ENCODE data around the gene GKN1.

The GKN1 gene

GRCh38 chr2:69011611-69012157 is 37.2 kb downstream of the GKN1 start:
- DNase-seq, result no peak

DNA sequence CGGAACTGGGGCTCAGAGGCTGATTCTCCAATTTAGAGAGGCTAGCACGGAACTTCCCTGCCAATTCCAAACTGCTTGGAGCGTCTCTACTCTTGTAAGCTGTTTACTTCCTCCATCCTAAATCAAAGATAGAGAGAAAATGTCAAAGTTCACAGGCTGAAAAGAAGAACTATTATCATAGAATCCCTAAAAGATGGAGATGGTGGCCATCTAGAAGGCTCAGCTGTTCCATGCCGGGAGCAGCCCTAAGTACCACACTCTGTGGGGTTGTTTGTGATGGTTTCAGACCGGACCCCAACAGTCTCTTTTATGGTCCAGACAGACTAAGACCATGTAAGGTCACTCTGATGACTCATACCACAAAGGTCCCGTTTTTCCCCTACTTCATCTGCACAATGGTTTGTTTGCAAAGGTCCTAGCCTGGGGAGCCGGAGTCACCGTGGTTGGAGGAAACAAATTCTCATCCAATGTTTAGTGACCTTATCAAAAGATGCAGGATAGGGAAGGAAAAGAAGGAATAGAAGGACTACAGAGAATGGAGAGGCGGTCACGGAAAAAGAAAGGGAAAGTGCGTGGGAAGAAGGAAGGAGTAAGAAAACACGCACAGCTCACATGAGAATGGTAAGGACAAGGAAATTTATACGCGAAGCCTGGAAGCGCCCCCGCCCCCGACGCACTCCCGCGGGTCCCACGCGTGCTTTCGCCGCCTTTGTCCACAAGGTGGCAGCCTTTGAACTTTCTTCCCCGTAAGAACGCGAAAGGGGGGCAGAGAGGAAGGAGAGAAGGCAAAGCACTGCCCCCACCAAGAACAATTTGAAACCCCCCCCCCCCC is 38.1 kb downstream of the GKN1 start:
- DNase-seq, result peak; percentile 50

- peak; percentile 6 for DNase-seq
Observed at GRCh38 chr2:69013142-69013839, 38.9 kb downstream of the GKN1 start, which contains the start of gene ANTXR1. TSS of gene ANTXR1 (plus strand) at chr2:69013179. CDS start at chr2:69013500, 321 bp downstream.

GRCh38 chr2:69013840-69014821 is 39.7 kb downstream of the GKN1 start:
- DNase-seq, result no peak

DNA sequence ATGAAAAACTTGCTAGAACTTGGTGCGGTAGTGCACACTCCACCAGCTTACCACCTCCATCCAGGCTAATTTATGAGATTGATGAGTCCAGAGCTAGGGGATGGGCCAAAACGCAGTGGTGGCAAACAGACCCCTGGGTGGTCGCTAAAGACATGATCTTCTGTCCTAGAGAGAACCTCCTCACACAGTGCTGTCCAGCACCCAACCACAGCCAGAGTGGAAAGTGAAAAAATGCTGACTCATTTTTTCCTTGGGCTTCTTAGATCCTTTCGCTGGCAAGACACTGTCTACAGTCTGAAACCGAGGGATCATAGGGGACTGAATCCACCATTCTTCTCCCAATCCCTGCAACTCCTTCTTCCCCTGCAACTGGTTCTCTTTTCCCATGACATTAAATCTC is 42.6 kb downstream of the GKN1 start:
- DNase-seq, result no peak

- DNase-seq, result no peak
Observed at GRCh38 chr2:69017835-69018234, 43.4 kb downstream of the GKN1 start.

- no peak for DNase-seq
Observed at GRCh38 chr2:69018678-69019095, 44.3 kb downstream of the GKN1 start.

DNA sequence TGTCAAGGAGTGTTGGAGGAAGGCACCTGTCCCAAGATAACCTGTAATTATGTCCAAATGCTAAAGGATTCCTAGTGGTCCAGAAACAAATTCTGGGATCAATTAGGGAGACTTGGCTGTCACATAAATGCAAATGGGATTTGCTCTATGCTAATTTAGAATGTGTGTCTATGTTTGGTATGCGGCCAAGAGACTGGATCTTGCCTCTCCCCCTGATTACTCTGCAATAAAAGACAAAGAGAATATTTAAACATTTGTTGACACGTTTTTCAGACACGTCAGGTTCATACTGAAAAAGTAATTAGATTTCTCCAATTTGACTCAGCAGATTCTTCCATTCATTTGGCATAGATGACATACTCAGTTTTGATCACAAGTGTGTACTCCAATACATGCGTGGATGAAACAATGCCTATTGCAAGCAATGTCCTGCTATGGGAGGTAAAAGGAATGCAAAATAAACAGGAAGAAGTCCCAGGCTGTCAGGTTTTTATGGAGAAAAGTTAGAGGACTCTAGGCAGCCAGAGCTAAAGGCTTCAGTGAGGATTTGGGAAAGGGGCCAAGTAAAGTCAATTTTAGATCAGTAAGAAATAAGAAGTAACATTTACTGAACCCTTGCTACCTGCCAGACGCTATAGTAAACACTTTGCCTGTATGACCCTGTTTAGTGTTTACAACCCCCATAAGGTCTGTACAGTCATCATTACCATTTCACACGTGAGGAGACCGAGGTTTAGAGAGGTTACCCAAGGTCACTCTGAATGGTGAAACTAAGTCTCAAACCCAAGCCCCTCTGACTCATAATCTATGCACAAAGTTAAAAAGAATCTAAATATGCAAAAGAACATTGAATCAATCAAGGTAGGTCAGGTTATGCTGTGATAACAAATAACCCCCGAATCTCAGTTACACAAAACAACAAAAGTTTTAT is 46.3 kb downstream of the GKN1 start:
- DNase-seq, result no peak

GRCh38 chr2:69021727-69022126 is 47.3 kb downstream of the GKN1 start:
- no peak for DNase-seq

- DNase-seq, result no peak
Observed at GRCh38 chr2:69022548-69022947, 48.1 kb downstream of the GKN1 start.

GRCh38 chr2:69023236-69023635 is 48.8 kb downstream of the GKN1 start:
- no peak for DNase-seq

GRCh38 chr2:69026026-69026425 is 51.6 kb downstream of the GKN1 start:
- no peak for DNase-seq

- DNase-seq, result no peak
Observed at GRCh38 chr2:69026691-69027459, 52.4 kb downstream of the GKN1 start.

All from activated CD4-positive, alpha-beta T cell treated with anti-CD3 and anti-CD28 coated beads, Interleukin-2, amount 50 U/mL, for 1 hour (primary cell).